GM18861 (cell line): ENCODE measurements around the gene LRSAM1.

Source experiments
- ATAC-seq: cut with Tn5 transposase; IDR thresholded peaks from one replicate; pipeline ENCODE4 v1.9.1; 2021; ENCODE audit not compliant: unreplicated experiment

The LRSAM1 gene

GRCh38 chr9:127530206-127530941, 79.1 kb downstream of the LRSAM1 start:
- no peak for ATAC-seq

GRCh38 chr9:127531676-127532075, 80.4 kb downstream of the LRSAM1 start:
- ATAC-seq: no peak

- ATAC-seq: no peak
Observed at GRCh38 chr9:127534250-127534906, 83.1 kb downstream of the LRSAM1 start.

GRCh38 chr9:127534931-127535330, 83.6 kb downstream of the LRSAM1 start:
- no peak for ATAC-seq

GRCh38 chr9:127535396-127535795, 84.1 kb downstream of the LRSAM1 start:
- no peak for ATAC-seq

GRCh38 chr9:127535834-127536233, 84.5 kb downstream of the LRSAM1 start:
- no peak for ATAC-seq

GRCh38 chr9:127536499-127536898, 85.2 kb downstream of the LRSAM1 start:
- ATAC-seq: no peak

GRCh38 chr9:127537014-127537413, 85.7 kb downstream of the LRSAM1 start:
- ATAC-seq: no peak

GRCh38 chr9:127537792-127538191, 86.5 kb downstream of the LRSAM1 start:
- ATAC-seq: no peak

GRCh38 chr9:127538849-127539258, 87.5 kb downstream of the LRSAM1 start:
- ATAC-seq: no peak

GRCh38 chr9:127539259-127539981, 88.1 kb downstream of the LRSAM1 start:
- no peak for ATAC-seq

GRCh38 chr9:127539982-127540663, 88.8 kb downstream of the LRSAM1 start:
- ATAC-seq: no peak

GRCh38 chr9:127540664-127541041, 89.3 kb downstream of the LRSAM1 start:
- ATAC-seq: no peak

- no peak for ATAC-seq
Observed at GRCh38 chr9:127541176-127541575, 89.9 kb downstream of the LRSAM1 start.

- ATAC-seq: no peak
Observed at GRCh38 chr9:127541865-127542264, 90.6 kb downstream of the LRSAM1 start.

GRCh38 chr9:127543221-127543620, 91.9 kb downstream of the LRSAM1 start:
- no peak for ATAC-seq

- no peak for ATAC-seq
Observed at GRCh38 chr9:127543973-127544533, 92.7 kb downstream of the LRSAM1 start.

GRCh38 chr9:127545196-127546124, 94.2 kb downstream of the LRSAM1 start:
- peak; percentile 47 for ATAC-seq

GRCh38 chr9:127546125-127546832, 95.0 kb downstream of the LRSAM1 start:
- ATAC-seq: no peak
